M059J (cell line): ENCODE data around the gene ERVFRD-1. TPM values are rescaled to one million over a fixed set of nuclear protein-coding genes. Genes with fewer than 3 reads are reported as not detected.
A peak's percentile ranks its signal among the peaks of the same experiment; 100 is the strongest.

ENCODE experiments used
- DNase-seq: peaks from one replicate; pipeline ENCODE4 v3.0.0-alpha.2; 2012; ENCODE audit warnings: low read depth
- total RNA-seq: library from RNA; depleted of rRNA; stranded (reverse); fragments of >200 nt; shearing (Covaris generic); gene quantifications from 2 replicates; pipeline ENCODE4 v1.2.3, GENCODE V29; 2014; rRNA removed

ERVFRD-1 gene
- not detected in 2 replicates for total RNA-seq

GRCh38 chr6:11110921-11111768 lies at the start of gene ERVFRD-1:
Gene ERVFRD-1, minus strand, starts transcription at chr6:11111725. Its CDS starts 6,415 bp downstream, at chr6:11105310.
- no peak for DNase-seq

- DNase-seq = no peak
Observed at GRCh38 chr6:11160199-11160598, 48.7 kb upstream of the ERVFRD-1 start.

GRCh38 chr6:11155589-11155988 lies 44.1 kb upstream of the ERVFRD-1 start:
- no peak for DNase-seq

GRCh38 chr6:11153447-11153846 lies 41.9 kb upstream of the ERVFRD-1 start:
- DNase-seq = no peak

GRCh38 chr6:11152581-11152980 lies 41.1 kb upstream of the ERVFRD-1 start:
- DNase-seq = no peak

- DNase-seq = no peak
Observed at GRCh38 chr6:11151488-11151887, 40.0 kb upstream of the ERVFRD-1 start.

- DNase-seq = no peak
Observed at GRCh38 chr6:11149551-11149950, 38.0 kb upstream of the ERVFRD-1 start.

GRCh38 chr6:11146117-11146826 lies 34.7 kb upstream of the ERVFRD-1 start:
- DNase-seq = no peak

GRCh38 chr6:11144393-11144851 lies 32.9 kb upstream of the ERVFRD-1 start:
- DNase-seq = peak; percentile 85

GRCh38 chr6:11143394-11144371 lies 32.2 kb upstream of the ERVFRD-1 start:
- peak; percentile 96 for DNase-seq

GRCh38 chr6:11142296-11143027 lies 30.9 kb upstream of the ERVFRD-1 start:
- DNase-seq = peak; percentile 70

GRCh38 chr6:11141295-11141694 lies 29.8 kb upstream of the ERVFRD-1 start:
- no peak for DNase-seq

GRCh38 chr6:11140056-11140455 lies 28.5 kb upstream of the ERVFRD-1 start:
- DNase-seq = no peak

GRCh38 chr6:11139051-11139960 lies 27.8 kb upstream of the ERVFRD-1 start:
- peak; percentile 73 for DNase-seq

GRCh38 chr6:11136809-11137208 lies 25.3 kb upstream of the ERVFRD-1 start:
- DNase-seq = no peak

- no peak for DNase-seq
Observed at GRCh38 chr6:11133281-11133680, 21.8 kb upstream of the ERVFRD-1 start.

- no peak for DNase-seq
Observed at GRCh38 chr6:11132194-11132888, 20.8 kb upstream of the ERVFRD-1 start.

GRCh38 chr6:11130605-11131004 lies 19.1 kb upstream of the ERVFRD-1 start:
- DNase-seq = no peak

GRCh38 chr6:11129908-11130565 lies 18.5 kb upstream of the ERVFRD-1 start:
- no peak for DNase-seq
